Endodermal cell (in vitro differentiated cells): Measurements from ENCODE around the gene GCNT2. TPM values are rescaled to one million over a fixed set of nuclear protein-coding genes. Genes with fewer than 3 reads are reported as not detected.
"Not testable (repeated sequence)": the region's sequence is repeated elsewhere in the genome, so short reads cannot be mapped to it uniquely, and the experiment has no call there.

ENCODE experiments used
- DNase-seq: peaks from one replicate; pipeline ENCODE4 v3.0.0-alpha.2; 2017
- H3K27ac ChIP-seq: 2 replicates; pipeline ENCODE4 v1.5.1; 2013; ENCODE audit warnings: mild to moderate bottlenecking, low read depth, low read length, moderate library complexity
- H3K27me3 ChIP-seq: 2 replicates; pipeline ENCODE4 v1.6.1; 2013; ENCODE audit warnings: mild to moderate bottlenecking, low read length, moderate library complexity; ENCODE audit not compliant: insufficient read depth, control insufficient read depth, poor library complexity, severe bottlenecking
- H3K36me3 ChIP-seq: 2 replicates; pipeline ENCODE4 v1.7.0; 2013; ENCODE audit warnings: mild to moderate bottlenecking, low read length, moderate library complexity; ENCODE audit not compliant: control insufficient read depth, insufficient read depth
- H3K4me1 ChIP-seq: one replicate; pipeline ENCODE4 v1.7.0; 2013; ENCODE audit warnings: low read length; ENCODE audit not compliant: control insufficient read depth, insufficient read depth
- H3K4me3 ChIP-seq: 2 replicates; pipeline ENCODE4 v1.5.1; 2013; ENCODE audit warnings: mild to moderate bottlenecking, low read length, moderate library complexity
- H3K9ac ChIP-seq: 2 replicates; pipeline ENCODE4 v1.6.1; 2013; ENCODE audit warnings: mild to moderate bottlenecking, low read length, moderate library complexity; ENCODE audit not compliant: poor library complexity, severe bottlenecking; ENCODE audit errors: extremely low read depth
- H3K9me3 ChIP-seq: 2 replicates; pipeline ENCODE4 v1.6.1; 2013; ENCODE audit warnings: mild to moderate bottlenecking, low read length, moderate library complexity; ENCODE audit not compliant: control insufficient read depth
- H3K27ac Mint-ChIP-seq: 2 replicates; pipeline ENCODE4 v1.8.0; 2020; ENCODE audit warnings: mixed read lengths
- H3K27me3 Mint-ChIP-seq: 2 replicates; pipeline ENCODE4 v1.8.0; 2021; ENCODE audit warnings: mild to moderate bottlenecking, mixed read lengths; ENCODE audit not compliant: insufficient read depth
- H3K36me3 Mint-ChIP-seq: 2 replicates; pipeline ENCODE4 v1.8.0; 2020; ENCODE audit warnings: low read depth, mixed read lengths
- H3K4me1 Mint-ChIP-seq: 2 replicates; pipeline ENCODE4 v1.8.0; 2020; ENCODE audit warnings: mixed read lengths
- H3K4me3 Mint-ChIP-seq: 2 replicates; pipeline ENCODE4 v1.8.0; 2020; ENCODE audit warnings: mild to moderate bottlenecking, moderate library complexity, mixed read lengths
- H3K9me3 Mint-ChIP-seq: 2 replicates; pipeline ENCODE4 v1.8.0; 2020; ENCODE audit warnings: mild to moderate bottlenecking, mixed read lengths
- CTCF ChIP-seq: fragments of 200-600 bp; sonication (generic); conservative IDR thresholded peaks from 2 replicates; pipeline ENCODE4 v1.5.0; 2021; ENCODE audit warnings: antibody characterized with exemption, mild to moderate bottlenecking
- WGBS, 2 experiments: methylation state at CpG; one replicate each; pipeline versions ENCODE4 v1.1.5 to v1.1.7; 2013; ENCODE audit warnings: missing lambda C conversion rate in 2 of 2, mixed read lengths in 1 of 2; ENCODE audit not compliant: insufficient coverage in 1 of 2, insufficient read length in 1 of 2; 5-methylcytosine and 5-hydroxymethylcytosine counted together
- total RNA-seq, 2 donors: library from RNA; stranded (reverse); fragmentation: NEBNext Ultra II Directional in 1 of 2; extraction: Animal tissue kit (Norgen Biotek cat#: 25700) in 1 of 2; gene quantifications; 2 replicates in 1 of 2; 3 replicates in 1 of 2; pipeline ENCODE4 v1.2.1, GENCODE V29; 2021

Gene GCNT2
- total RNA-seq, 2 donors from 2014 or later: 23.3 to 24.9 TPM

- H3K9ac ChIP-seq: no peak overlapping the region
- WGBS, 2 experiments: 87 to 94% methylated on average over 7 to 11 of the region's 11 CpGs
- H3K9me3 ChIP-seq: no peaks in the 10 kb centered on the region
- TF ChIP-seq CTCF: no peak
- peak overlapping the region; percentile 19 for H3K27ac Mint-ChIP-seq
- H3K27me3 Mint-ChIP-seq: no peaks in the 10 kb centered on the region
- peaks cover 64% of the 10 kb centered on the region for H3K4me1 Mint-ChIP-seq
- H3K27me3 ChIP-seq: no peaks in the 10 kb centered on the region
- no peak overlapping the region for H3K4me3 ChIP-seq
- peaks cover 5% of the 10 kb centered on the region for H3K36me3 Mint-ChIP-seq
- H3K36me3 ChIP-seq: no peaks in the 10 kb centered on the region
- H3K4me3 Mint-ChIP-seq: no peak overlapping the region
- peaks cover 7% of the 10 kb centered on the region for H3K4me1 ChIP-seq
- DNase-seq: peak; percentile 37
- no peaks in the 10 kb centered on the region for H3K9me3 Mint-ChIP-seq
- no peak overlapping the region for H3K27ac ChIP-seq
Observed at GRCh38 chr6:10598084-10598960, 77.2 kb downstream of the GCNT2 start.

GRCh38 chr6:10599046-10599445, 77.9 kb downstream of the GCNT2 start:
- 92 to 95% methylated on average over 4 to 7 of the region's 7 CpGs for WGBS, 2 experiments
- Mint-ChIP-seq H3K36me3 (peaks cover 5% of the 10 kb centered on the region), H3K9me3 (no peaks in the 10 kb centered on the region), H3K4me3 (no peak overlapping the region), H3K27ac (no peak overlapping the region), H3K4me1 (peaks cover 59% of the 10 kb centered on the region), H3K27me3 (no peaks in the 10 kb centered on the region)
- H3K27ac ChIP-seq: no peak overlapping the region
- no peak for DNase-seq
- H3K9me3 ChIP-seq: no peaks in the 10 kb centered on the region
- no peaks in the 10 kb centered on the region for H3K27me3 ChIP-seq
- H3K4me3 ChIP-seq: no peak overlapping the region
- no peak for TF ChIP-seq CTCF
- H3K9ac ChIP-seq: no peak overlapping the region
- peaks cover 7% of the 10 kb centered on the region for H3K4me1 ChIP-seq
- H3K36me3 ChIP-seq: no peaks in the 10 kb centered on the region

GRCh38 chr6:10600681-10601080, 79.5 kb downstream of the GCNT2 start:
- H3K4me1 Mint-ChIP-seq: peaks cover 48% of the 10 kb centered on the region
- H3K9ac ChIP-seq, H3K36me3 ChIP-seq, H3K9me3 Mint-ChIP-seq, DNase-seq, H3K4me3 Mint-ChIP-seq, H3K27me3 ChIP-seq, H3K4me3 ChIP-seq, H3K9me3 ChIP-seq, H3K27ac ChIP-seq, H3K36me3 Mint-ChIP-seq, H3K27me3 Mint-ChIP-seq, H3K4me1 ChIP-seq, H3K27ac Mint-ChIP-seq: not testable (repeated sequence)
- 86 to 100% methylated on average over 1 to 4 of the region's 5 CpGs for WGBS, 2 experiments
